Epithelial cell of esophagus (primary cell): ENCODE data around the gene STK24.

ENCODE experiments used
- DNase-seq: peaks from one replicate; pipeline ENCODE4 v3.0.0; 2010; ENCODE audit warnings: low read depth
- H3K4me3 ChIP-seq: 2 replicates; pipeline ENCODE4 v1.5.1; 2011; ENCODE audit warnings: mild to moderate bottlenecking, low read length, control low read depth
- TF ChIP-seq, protein P1 (sequence below): IDR thresholded peaks from 2 replicates; pipeline ENCODE4 v1.5.1; 2011; ENCODE audit warnings: low read depth, mild to moderate bottlenecking, low read length, control low read depth, inconsistent platforms; ENCODE audit not compliant: insufficient read depth; ENCODE audit errors: missing control alignments

STK24 gene

DNA sequence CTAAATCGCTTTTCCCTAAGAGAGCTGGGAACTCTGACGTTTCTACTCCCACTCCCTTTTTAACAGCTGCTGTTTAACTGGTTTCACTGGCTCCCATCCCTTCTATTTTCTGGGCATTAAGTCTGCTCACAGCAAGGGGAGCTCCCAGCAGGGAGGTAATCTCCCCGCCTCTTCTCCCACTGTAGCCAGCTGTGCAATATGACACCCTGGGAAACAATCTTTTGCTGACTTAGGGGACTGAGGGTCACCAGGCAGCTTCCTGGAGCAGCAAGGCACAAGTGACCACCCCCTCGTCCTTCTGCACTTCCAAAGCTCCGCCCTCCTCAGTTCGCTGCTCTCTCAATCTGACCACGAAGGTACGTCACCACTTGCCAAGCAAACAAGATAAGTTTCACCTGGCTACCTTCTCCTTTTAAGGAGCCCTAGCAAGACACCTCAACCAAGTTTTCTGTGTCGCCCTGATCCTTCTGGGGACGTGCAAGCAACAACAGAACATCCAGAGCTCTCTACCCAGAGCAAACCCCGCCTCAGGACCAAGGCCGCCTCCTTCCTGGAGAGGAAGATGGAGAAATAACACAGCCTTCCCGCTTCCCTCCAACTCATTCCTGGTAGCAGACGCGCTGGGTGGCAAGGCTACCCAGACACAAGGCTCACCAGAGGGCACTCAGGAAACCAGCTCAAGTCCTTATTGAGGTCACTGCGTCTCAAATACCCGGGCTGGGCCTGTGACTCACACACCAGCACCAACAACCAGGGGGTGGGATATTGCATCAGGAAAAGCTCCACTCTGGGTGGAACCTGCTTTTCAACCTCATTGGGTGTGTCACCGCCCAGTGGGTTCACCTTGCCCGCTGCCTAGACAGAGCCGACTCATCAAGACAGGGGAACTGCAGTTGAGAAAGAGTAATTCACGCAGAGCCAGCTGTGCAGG is 92.4 kb downstream of the STK24 start:
- peak overlapping the region; percentile 3 for H3K4me3 ChIP-seq
- DNase-seq, result peak; percentile 100
- TF ChIP-seq, protein P1, sequence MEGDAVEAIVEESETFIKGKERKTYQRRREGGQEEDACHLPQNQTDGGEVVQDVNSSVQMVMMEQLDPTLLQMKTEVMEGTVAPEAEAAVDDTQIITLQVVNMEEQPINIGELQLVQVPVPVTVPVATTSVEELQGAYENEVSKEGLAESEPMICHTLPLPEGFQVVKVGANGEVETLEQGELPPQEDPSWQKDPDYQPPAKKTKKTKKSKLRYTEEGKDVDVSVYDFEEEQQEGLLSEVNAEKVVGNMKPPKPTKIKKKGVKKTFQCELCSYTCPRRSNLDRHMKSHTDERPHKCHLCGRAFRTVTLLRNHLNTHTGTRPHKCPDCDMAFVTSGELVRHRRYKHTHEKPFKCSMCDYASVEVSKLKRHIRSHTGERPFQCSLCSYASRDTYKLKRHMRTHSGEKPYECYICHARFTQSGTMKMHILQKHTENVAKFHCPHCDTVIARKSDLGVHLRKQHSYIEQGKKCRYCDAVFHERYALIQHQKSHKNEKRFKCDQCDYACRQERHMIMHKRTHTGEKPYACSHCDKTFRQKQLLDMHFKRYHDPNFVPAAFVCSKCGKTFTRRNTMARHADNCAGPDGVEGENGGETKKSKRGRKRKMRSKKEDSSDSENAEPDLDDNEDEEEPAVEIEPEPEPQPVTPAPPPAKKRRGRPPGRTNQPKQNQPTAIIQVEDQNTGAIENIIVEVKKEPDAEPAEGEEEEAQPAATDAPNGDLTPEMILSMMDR, result no peak

DNA sequence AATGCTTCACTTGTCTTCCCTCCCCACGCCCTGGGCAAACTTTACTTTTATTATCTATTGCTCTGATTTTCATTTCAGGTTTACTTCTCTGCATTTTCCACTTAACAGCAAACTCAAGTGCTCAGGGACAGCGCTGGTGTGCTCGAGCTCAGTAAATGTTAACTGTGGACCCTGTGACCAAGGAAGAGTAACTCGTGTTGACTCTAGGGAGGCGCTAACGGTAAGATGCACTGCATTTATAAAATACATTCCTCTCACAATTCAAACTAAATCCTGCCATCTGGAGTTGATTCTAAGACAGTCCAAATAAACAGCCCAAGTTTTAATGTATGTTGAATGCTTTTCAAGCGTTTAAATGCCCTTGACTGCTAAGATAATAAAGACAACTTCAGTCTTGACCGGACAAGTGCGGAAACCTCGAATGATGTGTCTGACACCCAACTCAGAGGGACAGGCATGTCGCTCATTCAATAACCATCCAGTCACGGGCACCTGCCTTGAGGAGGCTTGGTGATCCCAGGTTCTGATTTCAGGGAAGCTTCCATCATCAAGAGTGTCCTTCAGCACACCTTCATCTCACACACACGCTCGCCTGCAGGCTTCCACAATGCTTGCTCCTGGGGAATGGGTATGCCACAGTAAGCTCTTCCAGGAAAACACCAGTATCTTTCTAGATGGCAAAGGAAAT is 93.2 kb downstream of the STK24 start:
- TF ChIP-seq, protein P1, result no peak
- no peak overlapping the region for H3K4me3 ChIP-seq
- no peak for DNase-seq

DNA sequence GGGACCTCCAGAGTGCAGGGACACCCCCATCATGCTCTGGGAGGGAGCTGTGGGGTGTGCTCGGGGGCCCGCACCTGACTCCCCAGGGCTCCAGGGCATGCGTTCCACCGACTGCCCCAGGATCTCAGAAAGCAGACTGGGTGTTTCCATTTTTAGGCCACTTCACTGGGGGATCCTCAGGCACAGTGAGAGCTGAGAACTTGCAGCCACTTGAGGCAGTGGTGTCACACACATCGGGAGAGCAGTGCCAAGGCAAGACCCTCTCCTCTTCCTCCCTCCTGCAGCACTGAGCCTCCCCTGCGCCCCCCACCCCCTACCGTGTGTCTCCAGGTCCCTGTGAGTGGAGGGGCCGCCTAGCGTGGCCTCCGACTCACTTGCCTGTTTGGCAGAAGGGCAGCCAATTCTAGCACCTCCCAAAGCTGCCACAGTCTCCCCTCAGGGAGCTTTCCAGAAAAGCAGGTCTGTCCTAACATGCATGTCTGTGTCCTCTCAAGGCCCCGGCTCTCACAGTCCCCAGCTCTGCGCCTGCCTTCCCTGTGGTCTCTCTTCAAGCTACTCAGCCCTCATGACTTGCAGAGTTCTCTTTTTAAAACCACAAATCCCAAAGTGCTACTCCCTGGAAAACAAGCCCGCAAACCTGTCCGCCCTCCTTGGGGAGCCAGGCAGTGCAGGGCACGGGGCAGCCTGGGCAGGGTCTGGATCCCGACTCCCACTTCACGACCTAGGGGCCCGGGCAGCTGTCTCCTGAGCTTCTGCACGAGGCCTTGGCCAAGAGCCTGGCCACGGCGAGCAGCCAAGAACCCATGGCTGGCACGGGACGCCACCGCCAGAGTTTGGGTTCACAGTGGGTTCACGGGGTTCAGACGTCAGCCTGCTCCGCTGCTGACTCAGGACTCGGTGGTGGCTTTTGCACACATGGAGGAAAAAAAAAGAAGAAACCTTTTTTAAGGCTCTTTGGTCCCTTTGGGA is 94.1 kb downstream of the STK24 start:
- TF ChIP-seq, protein P1, result peak; percentile 3
- no peak overlapping the region for H3K4me3 ChIP-seq
- DNase-seq, result peak; percentile 40

DNA sequence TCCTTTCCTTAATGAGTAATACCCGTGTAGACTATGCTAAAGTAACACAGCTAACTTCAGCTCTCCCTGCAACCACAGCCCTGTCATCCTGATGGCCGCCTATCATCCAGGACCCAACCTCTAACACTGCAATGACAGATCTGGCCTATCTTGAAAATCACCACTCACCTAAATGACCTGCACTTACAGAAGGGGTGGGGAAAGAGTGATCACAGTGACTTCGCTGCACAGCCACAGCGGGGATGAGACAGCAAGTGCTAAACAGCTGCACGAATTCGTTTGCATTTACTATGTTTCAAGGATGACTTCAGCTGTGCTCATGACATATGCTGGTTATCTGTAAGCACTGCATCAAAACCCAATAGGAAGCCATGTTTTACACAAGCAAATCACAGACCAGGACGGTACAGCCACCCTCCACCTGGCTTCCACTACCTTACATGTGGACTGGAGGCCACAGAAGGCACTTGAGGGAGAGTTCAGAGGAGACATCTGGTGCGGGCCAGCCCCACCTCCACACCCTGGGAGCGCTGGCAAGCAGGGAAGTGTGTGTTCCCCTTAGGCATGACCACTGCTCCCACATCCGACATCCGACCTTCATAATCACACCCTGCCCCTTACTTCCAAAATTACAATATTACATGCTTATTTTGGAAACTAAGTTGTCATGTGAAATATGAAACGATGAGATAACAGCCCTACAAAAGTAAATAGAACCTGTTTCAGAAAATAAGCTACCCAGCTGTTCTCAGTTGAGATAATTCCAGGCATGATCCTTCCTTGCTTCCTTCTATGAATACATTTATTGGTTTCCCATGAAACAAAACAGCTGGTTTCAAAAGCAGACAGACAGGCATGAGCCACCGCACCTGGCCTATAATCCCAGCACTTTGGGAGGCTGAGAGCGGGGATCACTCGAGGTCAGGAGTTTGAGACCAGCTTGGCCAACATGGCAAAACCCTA is 95.7 kb downstream of the STK24 start:
- no peak for DNase-seq
- TF ChIP-seq, protein P1, result no peak
- H3K4me3 ChIP-seq, result no peak overlapping the region

DNA sequence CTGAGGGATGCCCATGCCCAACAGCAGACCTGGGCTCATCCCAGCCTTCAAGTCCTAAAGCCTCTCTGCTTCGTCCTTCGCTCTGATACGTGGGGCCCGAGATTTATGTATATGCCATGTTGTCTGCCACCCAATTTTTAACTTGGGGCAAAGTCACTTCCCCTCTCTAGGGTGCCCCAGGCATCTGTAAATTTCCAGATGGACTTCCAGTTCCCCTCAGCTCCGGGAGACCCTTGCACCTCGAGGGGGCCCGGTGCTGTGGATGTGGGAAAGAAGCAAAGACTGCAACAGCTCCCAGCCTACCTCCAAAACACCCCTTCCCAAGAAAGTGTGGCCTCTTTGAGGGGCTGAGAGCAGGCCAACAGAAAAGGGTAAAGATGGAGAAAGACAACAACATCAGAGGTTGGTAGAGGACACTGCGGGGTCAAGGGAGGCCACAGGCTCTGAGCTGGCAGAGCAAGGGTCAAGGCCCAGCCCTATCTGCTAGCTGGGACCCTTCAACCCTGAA is 97.4 kb downstream of the STK24 start:
- DNase-seq, result no peak
- TF ChIP-seq, protein P1, result no peak
- H3K4me3 ChIP-seq, result no peak overlapping the region
